HAP-1 (cell line): Measurements from ENCODE around the gene OR6C70.
"Not testable (repeated sequence)": the region's sequence is repeated elsewhere in the genome, so short reads cannot be mapped to it uniquely, and the experiment has no call there.

Experiments
- DNase-seq, 2 experiments: peaks; one replicate each; pipeline ENCODE4 v3.0.0-alpha.2; 2016 to 2020; ENCODE audit warnings: low spot score in 2 of 2
- H3K27me3 ChIP-seq: fragments of 250-450 bp; sonication (Bioruptor Pico); 2 replicates; pipeline ENCODE4 v1.5.1; 2020; ENCODE audit warnings: low read depth, mild to moderate bottlenecking, moderate library complexity
- H3K36me3 ChIP-seq: fragments of 250-450 bp; sonication (Bioruptor Pico); replicated peaks from 2 replicates; pipeline ENCODE4 v1.5.1; 2020; ENCODE audit warnings: mild to moderate bottlenecking
- H3K4me1 ChIP-seq: fragments of 250-450 bp; sonication (Bioruptor Pico); 2 replicates; pipeline ENCODE4 v1.5.1; 2020; ENCODE audit warnings: mild to moderate bottlenecking
- H3K4me3 ChIP-seq: fragments of 250-450 bp; sonication (Bioruptor Pico); 2 replicates; pipeline ENCODE4 v1.5.1; 2020; ENCODE audit warnings: mild to moderate bottlenecking, moderate library complexity
- H3K9me3 ChIP-seq: fragments of 250-450 bp; sonication (Bioruptor Pico); 2 replicates; pipeline ENCODE4 v1.5.1; 2020; ENCODE audit warnings: mild to moderate bottlenecking, moderate library complexity
- in situ Hi-C: fragments of 300-500 bp; cut with MboI; formaldehyde crosslinking; loops from 3 replicates; pipeline ENCODE4 v1.14.3; 2020; ENCODE audit warnings: low sequenced_read_pairs, inconsistent platforms, mixed read lengths

Gene OR6C70

GRCh38 chr12:55446326-55446725 is 23.6 kb downstream of the OR6C70 start:
- Histone ChIP-seq H3K27me3 (no peaks in the 10 kb centered on the region), H3K4me3 (no peak overlapping the region), H3K36me3 (no peaks in the 10 kb centered on the region), H3K9me3 (no peaks in the 10 kb centered on the region), H3K4me1 (no peaks in the 10 kb centered on the region)
- DNase-seq: no peak
- in situ Hi-C loops: no loop called here

GRCh38 chr12:55445357-55445756 is 24.6 kb downstream of the OR6C70 start:
- in situ Hi-C loops: no loop called here
- Histone ChIP-seq H3K36me3 (no peaks in the 10 kb centered on the region), H3K4me3 (no peak overlapping the region), H3K9me3 (no peaks in the 10 kb centered on the region), H3K27me3 (no peaks in the 10 kb centered on the region), H3K4me1 (no peaks in the 10 kb centered on the region)
- no peak for DNase-seq

- Histone ChIP-seq H3K4me1 (no peaks in the 10 kb centered on the region), H3K9me3 (no peaks in the 10 kb centered on the region), H3K36me3 (no peaks in the 10 kb centered on the region), H3K4me3 (no peak within 1 kb of the TSS), H3K27me3 (no peaks in the 10 kb centered on the region)
- DNase-seq: no peak
- in situ Hi-C loops: no loop called here
Observed at GRCh38 chr12:55443776-55444175, 26.2 kb downstream of the OR6C70 start, which contains the start of gene OR6C2. Gene OR6C2, plus strand, starts transcription at chr12:55444076. Its CDS starts 8,138 bp downstream, at chr12:55452214.

GRCh38 chr12:55441233-55441632 is 28.7 kb downstream of the OR6C70 start:
- H3K36me3 ChIP-seq, in situ Hi-C loops, H3K27me3 ChIP-seq, H3K9me3 ChIP-seq, DNase-seq, H3K4me1 ChIP-seq, H3K4me3 ChIP-seq: not testable (repeated sequence)

GRCh38 chr12:55428331-55429243 is 41.4 kb downstream of the OR6C70 start:
- DNase-seq: no peak
- no peaks in the 10 kb centered on the region for H3K27me3 ChIP-seq
- H3K9me3 ChIP-seq: no peaks in the 10 kb centered on the region
- no peaks in the 10 kb centered on the region for H3K4me1 ChIP-seq
- in situ Hi-C loops: no loop called here
- no peaks in the 10 kb centered on the region for H3K36me3 ChIP-seq
- H3K4me3 ChIP-seq: no peak overlapping the region

- in situ Hi-C loops: no loop called here
- H3K4me1 ChIP-seq: no peaks in the 10 kb centered on the region
- no peak for DNase-seq
- H3K27me3 ChIP-seq: no peaks in the 10 kb centered on the region
- H3K4me3 ChIP-seq: no peak within 1 kb of the TSS
- no peaks in the 10 kb centered on the region for H3K9me3 ChIP-seq
- H3K36me3 ChIP-seq: no peaks in the 10 kb centered on the region
Observed at GRCh38 chr12:55425954-55426353, 44.0 kb downstream of the OR6C70 start, which contains the start of gene OR6C76. Gene OR6C76, plus strand, starts transcription at chr12:55426254. Its CDS starts 0 bp downstream, at chr12:55426254.

- Histone ChIP-seq H3K27me3 (no peaks in the 10 kb centered on the region), H3K36me3 (no peaks in the 10 kb centered on the region), H3K4me3 (no peak overlapping the region), H3K9me3 (no peaks in the 10 kb centered on the region), H3K4me1 (no peaks in the 10 kb centered on the region)
- DNase-seq: no peak
- in situ Hi-C loops: no loop called here
Observed at GRCh38 chr12:55420307-55420962, 49.5 kb downstream of the OR6C70 start.
